Naive B cell (primary cell): ENCODE measurements around the gene KCNAB1. TPM values are rescaled to one million over a fixed set of nuclear protein-coding genes. Genes with fewer than 3 reads are reported as not detected.
A peak's percentile ranks its signal among the peaks of the same experiment; 100 is the strongest.

ENCODE experiments used
- ATAC-seq, 2 donors: fragments of 150-1000 bp; cut with Tn5 transposase; 2 replicates each; pipeline ENCODE4 v1.10.0; 2021; ENCODE audit warnings: low read depth in 2 of 2, mild to moderate bottlenecking in 2 of 2, moderate library complexity in 2 of 2
- DNase-seq: peaks from one replicate; pipeline ENCODE4 v3.0.0; 2022
- H3K27ac Mint-ChIP-seq, 6 donors: one replicate each; pipeline ENCODE4 v1.8.0; 2020 to 2022; ENCODE audit warnings: mild to moderate bottlenecking in 6 of 6, mixed read lengths in 6 of 6, moderate library complexity in 5 of 6, inconsistent platforms in 2 of 6
- H3K27me3 Mint-ChIP-seq, 3 donors: one replicate each; pipeline ENCODE4 v1.8.0; 2021 to 2022; ENCODE audit warnings: mixed read lengths in 3 of 3, mild to moderate bottlenecking in 1 of 3
- H3K36me3 Mint-ChIP-seq, 2 donors: one replicate each; pipeline ENCODE4 v1.8.0; 2020 to 2022; ENCODE audit warnings: mixed read lengths in 2 of 2, inconsistent platforms in 1 of 2, mild to moderate bottlenecking in 1 of 2
- H3K4me1 Mint-ChIP-seq, 3 donors: one replicate each; pipeline ENCODE4 v1.8.0; 2020 to 2022; ENCODE audit warnings: mixed read lengths in 3 of 3, inconsistent platforms in 1 of 3, mild to moderate bottlenecking in 1 of 3, moderate library complexity in 1 of 3
- H3K4me3 Mint-ChIP-seq, 8 donors: one replicate each; pipeline ENCODE4 v1.8.0; 2020 to 2022; ENCODE audit warnings: mild to moderate bottlenecking in 8 of 8, mixed read lengths in 8 of 8, moderate library complexity in 8 of 8, inconsistent platforms in 2 of 8
- H3K9me3 Mint-ChIP-seq, 7 donors: one replicate each; pipeline ENCODE4 v1.8.0; 2020 to 2022; ENCODE audit warnings: mixed read lengths in 7 of 7, mild to moderate bottlenecking in 5 of 7, inconsistent platforms in 2 of 7, moderate library complexity in 1 of 7
- polyA plus RNA-seq, 6 donors: library from polyadenylated mRNA; unstranded; fragments of 300-500 nt; fragmentation: Illumina TruSeq; gene quantifications; one replicate each; pipeline ENCODE4 v1.2.3, GENCODE V29; 2021; ENCODE audit warnings: low read depth in 6 of 6

KCNAB1 gene
- polyA plus RNA-seq, 6 donors from 2014 or later, result 0.05 to 0.30 (median 0.19) TPM; not detected in 1

- Mint-ChIP-seq H3K9me3 (no peaks in the 10 kb centered on the region), H3K4me1 (no peaks in the 10 kb centered on the region), H3K4me3 (no peak overlapping the region), H3K27me3 (peaks cover 0 to 6% (median 0%) of the 10 kb centered on the region in 3 donors), H3K27ac (peak overlapping the region in 1 of 6 donors; percentile 58), H3K36me3 (no peaks in the 10 kb centered on the region)
- no peak for DNase-seq
- ATAC-seq, result no peak
These were observed 275.8 kb downstream of the KCNAB1 start for GRCh38 chr3:156395961-156396710.

GRCh38 chr3:156396851-156397250 lies 276.5 kb downstream of the KCNAB1 start:
- Mint-ChIP-seq H3K27me3 (peaks cover 0 to 6% (median 0%) of the 10 kb centered on the region in 3 donors), H3K9me3 (no peaks in the 10 kb centered on the region), H3K36me3 (no peaks in the 10 kb centered on the region), H3K4me1 (no peaks in the 10 kb centered on the region), H3K4me3 (no peak overlapping the region), H3K27ac (no peak overlapping the region)
- no peak for ATAC-seq
- no peak for DNase-seq

DNA sequence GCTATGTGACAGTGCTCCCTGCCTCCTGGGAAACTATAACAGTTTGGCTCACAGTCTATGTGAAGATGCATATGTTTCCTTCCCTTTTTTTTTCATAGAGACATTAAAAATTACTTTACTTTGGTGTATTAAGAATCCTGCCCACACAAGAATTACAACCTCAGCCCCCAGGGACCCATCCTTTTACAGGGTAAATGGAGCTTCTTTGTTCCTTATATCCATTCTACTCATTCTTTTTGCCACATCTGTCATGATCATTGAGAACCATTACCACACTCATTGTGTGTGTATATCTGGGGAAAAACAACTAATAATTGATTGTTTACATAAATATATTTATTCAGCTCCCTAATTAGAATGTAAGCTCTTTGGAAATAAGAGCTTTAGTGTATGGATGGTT lies 277.2 kb downstream of the KCNAB1 start:
- ATAC-seq, result no peak
- Mint-ChIP-seq H3K36me3 (no peaks in the 10 kb centered on the region), H3K27ac (no peak overlapping the region), H3K4me3 (no peak overlapping the region), H3K9me3 (no peaks in the 10 kb centered on the region), H3K4me1 (no peaks in the 10 kb centered on the region), H3K27me3 (peaks cover 0 to 6% (median 0%) of the 10 kb centered on the region in 3 donors)
- no peak for DNase-seq

DNA sequence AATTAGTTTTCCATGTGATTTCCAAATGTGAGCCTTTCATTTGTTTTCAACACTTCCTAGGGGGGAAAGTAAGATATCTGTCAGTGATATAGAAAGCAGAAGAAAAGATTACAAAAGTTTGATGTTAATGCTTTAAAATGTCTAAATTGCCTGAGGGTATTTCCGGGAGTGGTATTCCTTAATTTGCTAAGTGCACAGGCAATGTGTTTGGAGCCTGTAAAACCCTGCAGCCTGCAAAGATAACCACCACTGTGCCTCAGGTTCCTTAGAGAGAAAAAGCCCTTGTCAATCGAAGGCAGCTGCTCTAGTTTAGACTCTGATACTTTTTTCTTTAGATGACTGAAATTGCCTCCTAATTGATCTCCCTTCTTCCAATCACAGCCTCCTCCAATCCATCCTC lies 279.7 kb downstream of the KCNAB1 start:
- ATAC-seq (no peak), DNase-seq (no peak)
- Mint-ChIP-seq H3K4me3 (no peak overlapping the region), H3K4me1 (no peaks in the 10 kb centered on the region), H3K27me3 (no peaks in the 10 kb centered on the region), H3K9me3 (no peaks in the 10 kb centered on the region), H3K27ac (no peak overlapping the region), H3K36me3 (no peaks in the 10 kb centered on the region)

GRCh38 chr3:156400735-156401134 lies 280.4 kb downstream of the KCNAB1 start:
- H3K27me3 Mint-ChIP-seq, result no peaks in the 10 kb centered on the region
- no peak overlapping the region for H3K4me3 Mint-ChIP-seq
- DNase-seq, result no peak
- peak overlapping the region in 1 of 6 donors; percentile 29 for H3K27ac Mint-ChIP-seq
- H3K36me3 Mint-ChIP-seq, result no peaks in the 10 kb centered on the region
- ATAC-seq, result no peak
- H3K9me3 Mint-ChIP-seq, result no peaks in the 10 kb centered on the region
- no peaks in the 10 kb centered on the region for H3K4me1 Mint-ChIP-seq

DNA sequence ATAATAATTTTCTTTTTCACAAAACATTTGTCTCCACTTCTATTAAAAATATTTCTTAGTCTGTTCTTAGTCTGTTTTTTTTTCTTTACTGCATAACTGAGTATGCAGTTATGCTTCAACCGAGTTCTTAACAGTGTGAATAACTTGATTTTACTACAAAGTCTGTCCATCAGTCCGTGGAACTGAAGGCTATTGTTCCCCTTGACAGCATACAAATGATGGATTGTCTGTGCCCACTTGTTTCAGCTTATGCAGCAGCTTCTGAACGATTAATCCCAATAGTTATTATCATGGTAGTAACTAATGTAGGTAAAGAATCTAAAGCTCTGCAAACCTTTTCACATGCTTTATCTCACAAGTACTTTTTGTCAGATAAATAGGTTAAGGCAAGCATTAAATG lies 283.8 kb downstream of the KCNAB1 start:
- Mint-ChIP-seq H3K27ac (no peak overlapping the region), H3K36me3 (no peaks in the 10 kb centered on the region), H3K4me1 (no peaks in the 10 kb centered on the region), H3K27me3 (peaks cover 0 to 5% (median 0%) of the 10 kb centered on the region in 3 donors), H3K4me3 (no peak overlapping the region), H3K9me3 (no peaks in the 10 kb centered on the region)
- ATAC-seq, result no peak
- no peak for DNase-seq

GRCh38 chr3:156406393-156406792 lies 286.0 kb downstream of the KCNAB1 start:
- DNase-seq (no peak), ATAC-seq (no peak)
- Mint-ChIP-seq H3K4me3 (no peak overlapping the region), H3K36me3 (no peaks in the 10 kb centered on the region), H3K4me1 (no peaks in the 10 kb centered on the region), H3K9me3 (no peaks in the 10 kb centered on the region), H3K27me3 (peaks cover 0 to 5% (median under 1%) of the 10 kb centered on the region in 3 donors), H3K27ac (no peak overlapping the region)

DNA sequence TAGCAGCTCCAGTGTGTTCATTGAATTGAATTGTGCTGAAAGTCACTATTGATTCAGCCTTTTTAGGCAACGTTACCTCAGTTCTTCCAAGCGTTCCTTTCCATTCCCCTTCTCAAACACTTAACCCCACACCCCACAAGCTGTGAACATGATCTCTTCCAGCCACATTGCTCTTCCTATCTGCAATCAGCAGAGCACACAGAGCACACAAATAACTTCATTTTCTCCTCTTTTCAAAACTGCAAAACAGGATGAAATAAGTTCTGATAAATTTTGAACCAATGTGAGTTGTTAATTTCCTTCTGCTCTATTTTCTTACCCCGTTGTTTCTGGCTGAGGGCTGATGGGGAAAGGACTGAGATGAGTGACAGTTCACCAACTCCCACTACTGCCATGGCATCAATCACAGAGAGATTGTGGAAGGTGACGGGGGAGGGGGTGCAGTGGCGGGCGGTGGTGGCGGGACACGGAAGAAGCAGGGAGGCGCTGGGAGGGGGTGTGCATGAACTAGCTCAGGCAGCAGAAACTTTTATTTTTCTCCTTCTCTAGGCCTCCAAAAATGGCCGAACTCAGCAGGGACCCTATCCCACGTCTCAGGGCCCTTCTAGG lies 287.3 kb downstream of the KCNAB1 start:
- no peak for ATAC-seq

DNA sequence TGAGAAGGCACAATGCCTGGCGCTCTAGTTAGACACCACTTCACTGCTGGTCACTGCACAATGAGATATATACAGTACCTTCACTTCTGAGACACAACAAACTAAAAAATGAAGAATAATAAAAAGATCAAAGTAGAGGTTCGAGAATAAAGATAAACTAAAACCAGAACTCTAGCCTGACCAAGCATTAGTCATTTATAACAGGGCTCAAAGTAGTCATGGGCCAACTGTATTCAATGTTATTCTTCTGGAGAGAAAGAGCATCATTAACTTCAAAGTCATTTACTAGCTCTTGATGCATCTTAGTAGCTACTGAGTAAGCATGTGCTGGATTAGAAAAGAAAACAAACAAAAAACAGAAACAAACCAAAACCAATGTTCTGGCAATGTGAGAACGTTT lies 289.3 kb downstream of the KCNAB1 start:
- Mint-ChIP-seq H3K4me1 (no peaks in the 10 kb centered on the region), H3K27me3 (peaks cover 4 to 5% (median 5%) of the 10 kb centered on the region in 3 donors), H3K4me3 (no peak overlapping the region), H3K27ac (no peak overlapping the region), H3K9me3 (no peaks in the 10 kb centered on the region), H3K36me3 (no peaks in the 10 kb centered on the region)
- ATAC-seq, result no peak
- no peak for DNase-seq

More for the DNA sequence above, 287.3 kb downstream of the KCNAB1 start:
- no peak for DNase-seq
- Mint-ChIP-seq H3K4me3 (no peak overlapping the region), H3K9me3 (no peaks in the 10 kb centered on the region), H3K27ac (no peak overlapping the region), H3K27me3 (peaks cover 4 to 5% (median 5%) of the 10 kb centered on the region in 3 donors), H3K4me1 (no peaks in the 10 kb centered on the region), H3K36me3 (no peaks in the 10 kb centered on the region)

DNA sequence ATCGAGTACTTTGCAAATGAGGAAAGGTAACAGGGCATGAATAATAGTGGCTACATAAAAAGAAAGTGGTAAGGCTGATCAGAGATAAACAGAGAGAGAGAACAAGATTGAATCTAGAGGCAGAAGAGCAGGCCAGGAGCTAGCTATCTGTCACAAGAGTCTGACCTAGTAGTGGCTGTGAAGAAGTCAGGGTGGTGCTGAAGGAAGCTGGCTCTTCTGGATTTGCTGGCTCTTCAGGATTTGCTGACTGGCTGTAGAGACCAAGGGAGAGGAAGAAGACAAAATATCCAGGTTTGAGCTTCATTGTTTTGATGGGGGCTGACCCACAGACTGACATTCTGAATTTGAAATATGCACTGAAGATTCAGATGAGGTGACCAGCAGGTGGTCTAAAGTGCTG lies 292.2 kb downstream of the KCNAB1 start:
- peaks cover 0 to 9% of the 10 kb centered on the region in 2 donors for H3K36me3 Mint-ChIP-seq
- H3K27ac Mint-ChIP-seq, result no peak overlapping the region
- DNase-seq, result no peak
- ATAC-seq, result no peak
- H3K4me1 Mint-ChIP-seq, result no peaks in the 10 kb centered on the region
- peaks cover 5 to 12% (median 8%) of the 10 kb centered on the region in 3 donors for H3K27me3 Mint-ChIP-seq
- no peak overlapping the region for H3K4me3 Mint-ChIP-seq
- H3K9me3 Mint-ChIP-seq, result peaks cover 0 to 5% (median 0%) of the 10 kb centered on the region in 7 donors

DNA sequence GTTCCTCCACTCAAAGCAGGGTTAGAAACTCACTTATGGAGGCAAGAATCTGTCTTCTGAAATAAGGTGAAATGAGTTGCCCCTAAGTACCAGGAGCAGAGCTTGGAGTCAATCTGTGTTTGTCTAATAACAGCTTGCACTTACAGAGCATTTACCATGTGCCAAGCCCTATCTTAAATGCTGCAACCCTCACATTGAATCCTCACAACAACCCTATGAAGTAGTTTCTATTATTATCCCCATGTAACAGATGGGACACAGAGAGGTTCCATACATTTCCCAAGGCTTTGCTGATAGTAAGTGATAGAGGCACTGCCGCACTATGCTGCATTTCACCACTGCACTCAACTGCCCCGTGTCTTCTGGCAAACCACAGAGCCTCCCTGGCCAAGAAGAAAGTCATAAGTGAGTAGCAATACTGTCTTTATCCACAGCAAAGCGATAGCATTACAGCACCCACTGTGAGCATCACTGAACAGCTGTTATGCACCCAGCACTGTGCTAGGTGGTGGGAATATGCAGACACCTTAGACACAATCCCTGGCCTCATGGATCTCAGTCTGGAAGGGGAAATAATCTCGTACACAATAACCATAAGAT lies 293.0 kb downstream of the KCNAB1 start:
- DNase-seq (no peak), ATAC-seq (no peak)
- Mint-ChIP-seq H3K27ac (no peak overlapping the region), H3K4me3 (no peak overlapping the region), H3K4me1 (no peaks in the 10 kb centered on the region), H3K9me3 (peaks cover 0 to 5% (median 0%) of the 10 kb centered on the region in 7 donors), H3K27me3 (peaks cover 5 to 12% (median 8%) of the 10 kb centered on the region in 3 donors), H3K36me3 (peaks cover 0 to 9% of the 10 kb centered on the region in 2 donors)

DNA sequence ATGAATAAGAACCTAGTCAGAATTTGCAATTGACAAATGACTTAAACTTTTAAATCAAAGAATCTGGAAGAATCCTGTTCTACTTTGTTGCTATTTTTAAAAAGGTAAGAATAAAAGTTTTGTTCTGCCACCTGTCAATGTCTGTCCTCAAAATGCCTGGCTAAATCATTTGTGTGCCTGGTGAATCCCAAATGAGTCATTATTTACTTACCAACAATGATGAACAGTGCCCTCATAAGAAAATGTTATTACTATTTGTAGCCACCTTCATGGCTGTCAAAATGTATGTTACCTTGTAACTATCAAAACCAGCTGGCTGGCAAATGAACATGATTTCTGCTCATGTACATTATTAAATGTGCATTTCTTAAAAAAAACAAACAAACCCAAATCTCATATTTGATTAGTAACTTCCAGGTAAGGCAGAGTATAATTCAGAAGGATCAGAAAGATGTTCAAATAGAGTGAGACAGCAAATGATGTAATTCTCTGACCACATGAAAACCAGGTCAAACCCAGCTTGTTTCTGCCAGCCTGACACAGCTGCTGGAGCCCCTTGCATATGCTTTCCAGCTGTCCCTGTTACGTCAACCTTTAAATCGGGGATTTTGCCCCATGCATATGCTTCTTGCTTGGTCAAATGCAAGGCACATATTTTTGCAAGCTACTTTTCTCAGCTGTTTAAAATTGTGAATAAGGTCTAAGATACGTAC lies 296.6 kb downstream of the KCNAB1 start:
- peaks cover 0 to 5% (median 0%) of the 10 kb centered on the region in 7 donors for H3K9me3 Mint-ChIP-seq
- no peaks in the 10 kb centered on the region for H3K4me1 Mint-ChIP-seq
- H3K27ac Mint-ChIP-seq, result no peak overlapping the region
- peaks cover 4 to 9% of the 10 kb centered on the region in 2 donors for H3K36me3 Mint-ChIP-seq
- peaks cover 4 to 20% (median 5%) of the 10 kb centered on the region in 3 donors for H3K27me3 Mint-ChIP-seq
- DNase-seq (no peak), ATAC-seq (no peak)
- no peak overlapping the region for H3K4me3 Mint-ChIP-seq

DNA sequence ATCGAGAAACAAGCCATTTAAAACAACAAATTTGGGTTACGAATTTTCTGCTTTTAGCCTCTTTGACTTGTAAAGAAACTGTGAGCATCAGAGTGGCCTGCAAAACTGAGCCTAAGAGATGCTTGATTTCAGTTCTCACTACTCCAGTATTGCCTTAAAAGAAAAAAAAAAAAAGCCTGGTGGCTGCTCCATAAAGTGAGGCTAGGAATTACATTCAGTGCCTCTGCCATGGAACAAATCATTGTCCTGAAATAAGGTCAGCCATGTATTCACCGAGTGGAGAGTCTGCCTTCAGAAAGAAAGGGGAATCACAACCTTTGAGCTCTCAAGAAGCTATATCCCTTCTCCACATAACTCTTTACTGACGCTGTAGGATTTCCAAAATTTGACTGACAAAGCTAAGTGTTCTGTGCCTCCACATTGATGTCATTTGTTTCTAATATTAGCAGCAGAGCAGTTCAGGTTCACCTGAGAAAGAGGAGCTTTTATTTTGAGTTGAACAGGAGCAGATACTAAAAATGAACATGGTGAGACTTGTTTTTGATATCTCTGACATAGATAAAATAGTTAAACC lies 297.3 kb downstream of the KCNAB1 start:
- Mint-ChIP-seq H3K4me3 (no peak overlapping the region), H3K36me3 (peaks cover 4 to 9% of the 10 kb centered on the region in 2 donors), H3K27me3 (peaks cover under 1 to 20% (median 4%) of the 10 kb centered on the region in 3 donors), H3K4me1 (no peaks in the 10 kb centered on the region), H3K27ac (no peak overlapping the region), H3K9me3 (peaks cover 0 to 5% (median 0%) of the 10 kb centered on the region in 7 donors)
- DNase-seq, result no peak
- no peak for ATAC-seq
